GM19455 (cell line): Measurements from ENCODE around the gene SELENOW.
"Not testable (repeated sequence)": the region's sequence is repeated elsewhere in the genome, so short reads cannot be mapped to it uniquely, and the experiment has no call there.

Experiments used
- ATAC-seq: cut with Tn5 transposase; IDR thresholded peaks from one replicate; pipeline ENCODE4 v1.9.1; 2021; ENCODE audit not compliant: unreplicated experiment

SELENOW gene

GRCh38 chr19:47780215-47780551, 1.7 kb downstream of the SELENOW start:
- ATAC-seq: no peak

GRCh38 chr19:47781590-47782262, 3.2 kb downstream of the SELENOW start:
- ATAC-seq: no peak

GRCh38 chr19:47786566-47786965, 8.1 kb downstream of the SELENOW start:
- ATAC-seq: no peak

- not testable (repeated sequence) for ATAC-seq
Measured at GRCh38 chr19:47787307-47787706, 8.8 kb downstream of the SELENOW start.

- ATAC-seq: not testable (repeated sequence)
Measured at GRCh38 chr19:47789811-47790210, 11.3 kb downstream of the SELENOW start.

- no peak for ATAC-seq
Measured at GRCh38 chr19:47790398-47790814, 11.9 kb downstream of the SELENOW start.

- no peak for ATAC-seq
Measured at GRCh38 chr19:47792616-47793015, 14.1 kb downstream of the SELENOW start.

GRCh38 chr19:47794526-47794925, 16.0 kb downstream of the SELENOW start:
- no peak for ATAC-seq

- no peak for ATAC-seq
Measured at GRCh38 chr19:47796785-47797184, 18.3 kb downstream of the SELENOW start.

GRCh38 chr19:47797996-47798903, 19.7 kb downstream of the SELENOW start:
- ATAC-seq: no peak

GRCh38 chr19:47798904-47799266, 20.4 kb downstream of the SELENOW start:
- no peak for ATAC-seq

- no peak for ATAC-seq
Measured at GRCh38 chr19:47801270-47801669, 22.8 kb downstream of the SELENOW start.

GRCh38 chr19:47802521-47803043, 24.1 kb downstream of the SELENOW start:
- no peak for ATAC-seq

GRCh38 chr19:47803148-47803547, 24.6 kb downstream of the SELENOW start:
- not testable (repeated sequence) for ATAC-seq

GRCh38 chr19:47803671-47804070, 25.2 kb downstream of the SELENOW start:
- not testable (repeated sequence) for ATAC-seq

GRCh38 chr19:47804451-47804850, 25.9 kb downstream of the SELENOW start, which contains the start of gene TPRX1:
TPRX1 (minus strand) TSS chr19:47804551; CDS start chr19:47804539, 12 bp downstream.
- not testable (repeated sequence) for ATAC-seq

GRCh38 chr19:47805313-47805712, 26.8 kb downstream of the SELENOW start:
- no peak for ATAC-seq

GRCh38 chr19:47806435-47806834, 27.9 kb downstream of the SELENOW start:
- ATAC-seq: no peak

GRCh38 chr19:47813304-47813994, 34.9 kb downstream of the SELENOW start:
- ATAC-seq: no peak

- no peak for ATAC-seq
Measured at GRCh38 chr19:47813995-47814328, 35.5 kb downstream of the SELENOW start.

GRCh38 chr19:47816270-47816669, 37.8 kb downstream of the SELENOW start:
- not testable (repeated sequence) for ATAC-seq
